GM20000 (cell line): ENCODE measurements around the gene ATP9B.
A peak's percentile ranks its signal among the peaks of the same experiment; 100 is the strongest.

Experiments used
- DNase-seq: peaks from one replicate; pipeline ENCODE4 v3.0.0; 2012; ENCODE audit warnings: low spot score
- TF ChIP-seq, protein P1 (sequence below): IDR thresholded peaks from 2 replicates; pipeline ENCODE4 v1.5.1; 2012; ENCODE audit warnings: mild to moderate bottlenecking, control low read depth; ENCODE audit errors: extremely low read depth, missing control alignments

ATP9B gene

DNA sequence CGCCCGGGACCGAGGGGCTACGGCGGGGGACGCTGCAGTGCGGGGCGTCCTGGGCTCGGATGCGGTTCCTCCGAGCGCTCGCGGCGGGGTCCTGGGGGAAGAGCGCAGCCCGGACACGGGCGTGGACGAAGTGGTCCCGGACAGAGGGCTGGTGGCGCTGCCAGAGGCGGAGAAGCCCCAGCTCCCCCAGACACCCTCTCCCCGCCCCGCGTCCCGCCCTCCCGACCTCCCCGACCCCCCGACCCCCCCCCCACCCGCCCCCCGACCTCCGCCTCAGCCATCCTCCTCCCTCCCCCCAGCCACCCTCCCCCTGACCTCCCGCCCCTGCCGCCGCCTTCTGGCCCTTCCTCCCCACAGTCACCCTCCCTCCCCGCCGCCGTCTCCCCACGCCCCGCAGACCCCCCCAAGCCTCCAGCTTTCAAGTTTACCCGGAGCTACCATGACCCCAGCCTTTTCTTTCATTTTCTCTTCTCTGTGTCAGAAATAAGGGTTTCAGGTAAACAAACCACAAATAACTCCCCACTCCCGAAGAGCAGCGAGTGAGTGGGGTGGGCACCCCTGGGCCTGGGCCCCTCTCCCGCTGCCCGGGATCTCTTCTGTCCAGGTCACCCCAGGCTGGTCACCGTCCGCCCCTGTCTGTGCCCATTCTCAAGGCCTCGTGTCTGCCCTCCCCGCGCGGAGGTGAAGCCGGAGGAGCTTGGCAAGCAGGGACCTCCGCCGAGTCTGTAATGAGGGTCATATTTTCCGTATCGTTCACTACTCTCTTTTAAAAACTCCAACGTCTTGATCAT lies 331.6 kb downstream of the ATP9B start:
- DNase-seq = peak; percentile 89
- TF ChIP-seq, protein P1, sequence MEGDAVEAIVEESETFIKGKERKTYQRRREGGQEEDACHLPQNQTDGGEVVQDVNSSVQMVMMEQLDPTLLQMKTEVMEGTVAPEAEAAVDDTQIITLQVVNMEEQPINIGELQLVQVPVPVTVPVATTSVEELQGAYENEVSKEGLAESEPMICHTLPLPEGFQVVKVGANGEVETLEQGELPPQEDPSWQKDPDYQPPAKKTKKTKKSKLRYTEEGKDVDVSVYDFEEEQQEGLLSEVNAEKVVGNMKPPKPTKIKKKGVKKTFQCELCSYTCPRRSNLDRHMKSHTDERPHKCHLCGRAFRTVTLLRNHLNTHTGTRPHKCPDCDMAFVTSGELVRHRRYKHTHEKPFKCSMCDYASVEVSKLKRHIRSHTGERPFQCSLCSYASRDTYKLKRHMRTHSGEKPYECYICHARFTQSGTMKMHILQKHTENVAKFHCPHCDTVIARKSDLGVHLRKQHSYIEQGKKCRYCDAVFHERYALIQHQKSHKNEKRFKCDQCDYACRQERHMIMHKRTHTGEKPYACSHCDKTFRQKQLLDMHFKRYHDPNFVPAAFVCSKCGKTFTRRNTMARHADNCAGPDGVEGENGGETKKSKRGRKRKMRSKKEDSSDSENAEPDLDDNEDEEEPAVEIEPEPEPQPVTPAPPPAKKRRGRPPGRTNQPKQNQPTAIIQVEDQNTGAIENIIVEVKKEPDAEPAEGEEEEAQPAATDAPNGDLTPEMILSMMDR = no peak

DNA sequence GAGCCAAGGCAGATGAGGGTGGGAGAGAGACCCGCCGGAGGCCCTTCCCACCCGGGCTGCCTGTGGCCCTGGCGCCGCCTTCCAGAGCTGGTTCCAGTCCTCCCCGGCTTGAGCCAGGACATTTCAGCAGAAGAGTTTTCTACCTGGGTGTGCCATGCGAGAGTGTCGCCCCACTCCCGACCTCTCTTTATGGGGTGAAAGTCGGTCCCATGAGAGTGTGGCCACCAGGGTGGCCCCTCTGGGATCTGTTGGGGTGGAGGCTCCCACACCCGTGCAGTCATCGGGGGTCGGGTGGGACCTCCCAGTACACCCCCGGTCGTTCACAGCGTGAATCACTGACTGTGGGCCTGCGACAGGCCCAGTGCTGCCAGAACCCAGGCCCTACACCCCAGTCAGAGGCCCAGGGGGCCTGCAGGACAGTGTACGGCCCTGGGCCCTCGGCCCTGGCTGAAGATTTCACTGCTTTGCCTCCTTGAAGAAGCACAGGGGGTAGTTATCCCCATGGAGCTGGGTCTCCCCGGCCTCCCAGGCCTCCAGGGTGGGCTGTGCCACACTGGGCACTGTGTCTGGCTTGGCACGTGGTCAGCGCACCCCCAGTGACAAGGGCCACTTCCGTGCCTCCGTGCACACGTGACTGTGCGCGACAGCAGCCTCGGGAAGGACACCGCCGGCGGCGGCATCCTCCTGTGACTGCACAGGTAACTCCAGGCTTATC lies 332.5 kb downstream of the ATP9B start:
- TF ChIP-seq, protein P1 = no peak
- no peak for DNase-seq

DNA sequence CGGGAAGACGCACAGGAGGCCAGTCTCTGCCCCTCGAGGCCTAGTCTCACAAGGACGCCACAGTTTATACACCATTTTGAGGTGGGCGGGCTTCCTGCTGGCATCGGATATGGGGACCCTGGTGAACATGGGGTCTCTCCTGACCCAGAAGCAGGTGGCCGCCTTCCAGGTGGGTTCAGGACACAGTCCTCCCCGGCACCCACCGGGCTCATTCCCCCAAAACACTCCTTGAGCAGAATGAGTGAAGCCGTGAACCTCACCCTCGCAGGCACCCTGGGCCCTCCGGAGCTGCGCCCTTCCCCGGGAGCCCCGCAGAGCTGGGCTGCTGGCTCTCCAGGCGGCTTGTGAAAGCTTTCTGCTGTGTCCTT lies 333.0 kb downstream of the ATP9B start:
- TF ChIP-seq, protein P1 = no peak
- DNase-seq = no peak

DNA sequence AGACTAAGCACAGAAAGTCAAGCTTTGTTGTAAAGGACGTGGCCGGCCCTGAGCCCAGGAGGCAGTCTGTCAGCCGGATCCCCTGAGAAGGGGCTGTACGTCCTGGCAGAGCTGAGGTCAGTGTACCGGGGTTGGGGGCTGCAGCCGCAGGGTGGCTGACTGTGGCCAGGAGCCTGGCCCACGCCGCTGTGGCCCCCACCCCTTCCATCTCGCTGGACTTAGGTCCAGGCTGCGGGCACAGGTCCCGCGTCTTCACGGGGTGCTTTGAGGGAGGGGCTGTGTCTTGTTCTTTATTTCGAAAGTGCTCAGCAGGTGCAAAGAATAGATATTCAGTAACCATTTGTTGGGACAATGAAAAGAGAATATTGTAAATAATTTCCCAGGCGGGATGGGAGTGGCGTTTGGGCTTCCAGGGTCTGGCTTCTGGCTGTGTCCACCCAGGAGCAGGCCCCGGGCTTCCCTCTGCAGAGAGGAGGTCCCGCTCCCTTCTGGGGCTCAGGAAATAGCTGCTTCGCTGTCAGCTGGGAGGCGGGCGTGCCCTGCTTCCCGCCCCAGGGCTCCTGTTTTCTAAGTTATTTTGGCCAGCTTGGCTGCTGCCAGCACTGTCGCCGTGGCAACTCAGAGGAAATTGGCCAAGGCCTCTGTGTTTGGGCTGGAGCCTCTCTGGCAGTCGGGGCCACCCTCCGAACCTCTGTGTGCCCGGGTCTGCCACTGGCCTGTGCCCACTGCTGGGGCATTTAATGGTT lies 334.0 kb downstream of the ATP9B start:
- no peak for DNase-seq
- TF ChIP-seq, protein P1 = no peak

DNA sequence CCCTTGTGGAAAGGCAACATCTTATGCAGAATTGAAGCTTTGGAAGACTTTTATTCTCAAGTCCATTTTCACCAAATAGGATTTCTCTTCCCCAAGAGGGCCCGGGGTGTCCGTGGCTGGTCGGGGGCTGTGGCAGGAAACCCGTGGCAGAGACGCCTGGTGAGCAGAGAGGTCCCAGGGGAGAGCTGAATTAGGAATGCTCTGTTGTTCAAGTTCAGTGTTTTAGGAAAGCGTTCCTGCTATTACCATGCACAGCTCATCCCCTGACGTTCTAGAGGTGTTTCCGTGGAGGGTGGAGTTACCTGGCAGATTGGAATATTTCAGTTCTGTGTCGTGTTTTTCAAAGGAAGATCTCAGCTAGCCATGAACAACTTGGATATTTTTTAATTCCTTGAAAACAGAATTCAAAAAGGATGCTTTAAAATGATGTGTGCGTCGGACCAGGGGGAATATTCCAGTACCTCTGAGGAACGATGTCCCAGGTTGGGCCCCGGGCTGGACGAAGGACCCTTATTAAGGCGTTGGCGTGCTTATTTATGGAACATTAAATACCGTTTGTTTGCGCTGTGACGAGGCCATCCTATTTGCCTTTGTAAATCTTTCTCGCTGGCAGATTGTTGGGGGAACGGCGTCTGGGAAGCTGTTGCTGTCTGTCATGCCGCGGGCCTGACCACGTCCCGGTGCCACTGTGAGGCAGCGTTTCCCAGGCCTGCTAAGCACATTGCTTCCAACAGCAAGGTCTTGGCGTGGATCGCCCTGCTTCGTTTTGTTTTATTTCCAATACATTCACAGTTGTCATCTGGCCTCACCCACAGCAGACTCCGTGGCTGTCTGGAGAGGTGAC lies 334.8 kb downstream of the ATP9B start:
- no peak for DNase-seq
- TF ChIP-seq, protein P1 = no peak

DNA sequence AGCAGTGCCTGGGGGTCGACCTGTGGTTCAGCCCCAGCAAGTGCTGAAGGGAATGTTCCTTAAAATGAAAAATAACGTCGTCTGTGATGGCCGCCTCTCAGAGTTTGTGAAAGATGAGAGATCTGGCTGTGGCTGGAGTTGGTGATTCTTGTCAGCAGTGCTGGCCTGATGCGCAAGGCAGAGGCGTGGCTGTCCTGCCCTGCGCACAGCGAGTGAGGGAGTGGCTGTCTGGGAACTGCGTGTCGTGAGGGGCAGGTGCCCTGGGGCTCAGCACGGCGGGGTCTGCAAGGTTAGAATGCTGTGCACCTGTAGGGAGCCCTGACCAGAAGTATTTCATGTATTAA lies 335.3 kb downstream of the ATP9B start:
- DNase-seq = no peak
- TF ChIP-seq, protein P1 = no peak
